RWPE1 (cell line): Measurements from ENCODE around the gene BPIFA1.
A peak's percentile ranks its signal among the peaks of the same experiment; 100 is the strongest.

Source experiments
- CTCF ChIA-PET: fragments of 350-600 bp; sonication (Branson Sonifier 250); formaldehyde crosslinking; extraction: SDS; loops from one replicate; lab custom pipeline; 2021; lab: Yijun Ruan, JAX
- POLR2A ChIA-PET: fragments of 400-600 bp; formaldehyde crosslinking; extraction: SDS; loops from one replicate; lab custom pipeline; 2020; ENCODE audit warnings: antibody characterized with exemption; ENCODE audit not compliant: low non-redundant PET; lab: Yijun Ruan, JAX
- DNase-seq: peaks from one replicate; pipeline ENCODE4 v3.0.0; 2012; ENCODE audit warnings: low spot score
- H3K27ac ChIP-seq: fragments of 450-650 bp; 2 replicates; pipeline ENCODE4 v1.5.1; 2017
- TF ChIP-seq, protein P1 (sequence below): fragments of 450-650 bp; conservative IDR thresholded peaks from 2 replicates; pipeline ENCODE4 v1.5.1; 2017; ENCODE audit warnings: low read depth, mild to moderate bottlenecking

The BPIFA1 gene

DNA sequence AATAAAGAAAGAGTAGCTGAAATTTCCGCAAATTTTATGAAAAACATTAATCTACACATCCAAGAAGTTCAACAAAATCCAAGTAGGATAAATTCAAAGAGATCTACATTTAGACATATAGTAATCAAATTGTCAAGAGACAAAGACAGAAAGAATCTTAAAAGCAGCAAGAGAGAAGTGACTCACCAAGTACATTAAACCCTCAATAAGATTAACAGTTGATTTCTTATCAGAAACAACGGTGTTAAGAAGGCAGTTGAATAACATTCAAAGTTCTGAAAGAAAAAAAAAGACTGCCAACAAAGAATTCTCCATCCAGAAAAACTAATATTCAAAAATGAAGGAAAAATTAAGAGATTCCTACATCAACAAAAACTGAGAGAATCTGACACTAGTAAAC lies 19.2 kb downstream of the BPIFA1 start:
- H3K27ac ChIP-seq, result no peak overlapping the region
- CTCF ChIA-PET, result no interaction called here
- no peak for DNase-seq
- POLR2A ChIA-PET, result no interaction called here
- TF ChIP-seq, protein P1, sequence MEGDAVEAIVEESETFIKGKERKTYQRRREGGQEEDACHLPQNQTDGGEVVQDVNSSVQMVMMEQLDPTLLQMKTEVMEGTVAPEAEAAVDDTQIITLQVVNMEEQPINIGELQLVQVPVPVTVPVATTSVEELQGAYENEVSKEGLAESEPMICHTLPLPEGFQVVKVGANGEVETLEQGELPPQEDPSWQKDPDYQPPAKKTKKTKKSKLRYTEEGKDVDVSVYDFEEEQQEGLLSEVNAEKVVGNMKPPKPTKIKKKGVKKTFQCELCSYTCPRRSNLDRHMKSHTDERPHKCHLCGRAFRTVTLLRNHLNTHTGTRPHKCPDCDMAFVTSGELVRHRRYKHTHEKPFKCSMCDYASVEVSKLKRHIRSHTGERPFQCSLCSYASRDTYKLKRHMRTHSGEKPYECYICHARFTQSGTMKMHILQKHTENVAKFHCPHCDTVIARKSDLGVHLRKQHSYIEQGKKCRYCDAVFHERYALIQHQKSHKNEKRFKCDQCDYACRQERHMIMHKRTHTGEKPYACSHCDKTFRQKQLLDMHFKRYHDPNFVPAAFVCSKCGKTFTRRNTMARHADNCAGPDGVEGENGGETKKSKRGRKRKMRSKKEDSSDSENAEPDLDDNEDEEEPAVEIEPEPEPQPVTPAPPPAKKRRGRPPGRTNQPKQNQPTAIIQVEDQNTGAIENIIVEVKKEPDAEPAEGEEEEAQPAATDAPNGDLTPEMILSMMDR, result no peak

DNA sequence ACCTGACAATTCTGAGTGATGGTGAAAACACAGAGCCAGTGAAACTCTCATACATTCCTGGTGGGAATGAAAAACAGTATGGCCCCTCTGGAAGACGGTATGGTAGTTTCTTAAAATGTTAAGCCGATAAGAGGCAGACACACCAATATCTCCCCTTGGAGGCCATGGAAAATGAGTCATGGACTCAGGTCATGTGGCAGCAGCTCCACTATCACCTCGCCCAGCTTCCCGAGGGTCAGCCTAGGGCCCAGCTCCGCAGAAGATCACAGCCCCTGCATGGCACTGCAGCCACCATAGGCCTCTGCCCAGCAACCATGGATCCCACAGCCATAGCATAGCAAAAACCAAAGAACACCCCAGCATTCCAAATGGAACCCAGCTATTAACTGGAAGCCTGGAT lies 21.4 kb downstream of the BPIFA1 start:
- POLR2A ChIA-PET, result no interaction called here
- CTCF ChIA-PET, result interaction anchor here (0.6 to 0.7 kb wide), 4 partner anchors 17 to 941 kb away, joined by 3 to 4 read pairs (median 3); no protein-coding TSS in a partner anchor
- no peak overlapping the region for H3K27ac ChIP-seq
- no peak for DNase-seq
- TF ChIP-seq, protein P1, result no peak

DNA sequence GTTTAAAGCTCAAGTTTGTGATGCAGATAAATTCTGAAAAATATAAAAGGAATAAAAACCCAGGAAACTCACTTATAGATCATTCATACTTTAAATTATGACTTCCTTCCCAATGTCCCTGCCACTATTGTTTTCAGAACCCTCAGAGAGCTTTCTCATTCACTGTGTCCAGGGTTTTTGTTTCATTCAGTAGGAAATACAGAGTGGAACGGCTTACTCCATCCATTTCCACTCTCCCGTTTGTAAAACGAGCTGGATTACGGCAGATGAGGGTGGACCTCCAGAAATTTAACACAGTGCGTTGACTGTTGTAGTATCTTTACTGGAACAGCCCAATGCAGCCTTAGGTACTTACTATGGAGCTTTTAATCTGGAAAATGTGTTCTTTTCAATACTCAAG lies 23.6 kb downstream of the BPIFA1 start:
- POLR2A ChIA-PET, result no interaction called here
- CTCF ChIA-PET, result interaction anchor here (0.6 to 1.6 kb wide), 5 partner anchors 13 to 508 kb away, joined by 3 to 6 read pairs (median 4); no protein-coding TSS in a partner anchor

DNA sequence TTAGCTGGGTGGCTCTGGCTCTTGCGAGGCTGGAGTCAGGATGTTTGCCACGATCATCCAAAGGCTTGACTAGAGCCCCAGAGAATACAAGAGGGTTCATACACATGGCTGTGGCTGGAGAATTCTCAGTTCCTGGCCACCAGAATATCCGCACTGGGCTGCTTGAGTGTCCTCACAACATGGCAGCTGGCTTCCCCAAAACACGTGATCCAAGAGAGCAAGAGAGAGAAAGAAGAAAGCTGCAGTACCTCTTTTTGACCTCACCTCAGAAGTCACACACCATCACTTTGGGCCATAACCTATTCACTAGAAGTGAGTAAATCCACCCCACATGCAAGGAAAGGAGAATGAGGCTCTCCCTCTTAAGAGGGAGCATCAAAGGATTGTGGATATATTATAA lies 25.7 kb downstream of the BPIFA1 start:
- DNase-seq, result no peak
- ChIA-PET POLR2A (no interaction called here), CTCF (interaction anchor here (0.6 to 1.8 kb wide), 3 partner anchors 39 to 723 kb away, joined by 3 to 19 read pairs (median 4); no protein-coding TSS in a partner anchor)
- H3K27ac ChIP-seq, result no peak overlapping the region
- TF ChIP-seq, protein P1, result no peak

More for the DNA sequence above, 23.6 kb downstream of the BPIFA1 start:
- TF ChIP-seq, protein P1, result no peak
- no peak overlapping the region for H3K27ac ChIP-seq
- DNase-seq, result no peak

DNA sequence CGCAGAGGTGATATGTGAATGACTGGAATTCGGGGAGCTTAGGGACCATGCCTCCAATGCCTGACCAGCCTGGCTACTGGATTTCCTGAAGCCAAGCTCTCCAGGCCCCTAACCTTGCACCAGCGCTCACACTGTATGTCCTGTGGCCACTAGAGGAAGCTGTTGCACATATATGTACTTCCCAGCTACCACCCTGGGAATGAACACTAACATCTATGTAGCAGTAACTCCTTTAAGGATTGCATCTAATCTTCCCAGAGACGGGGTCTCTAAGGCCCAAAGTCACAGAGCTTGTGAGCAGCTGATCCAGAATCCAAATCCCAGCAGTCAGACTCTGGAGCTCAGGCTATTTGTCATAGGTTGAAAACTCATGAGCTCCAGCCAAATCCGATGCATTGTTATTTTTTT lies 26.9 kb downstream of the BPIFA1 start:
- peak; percentile 60 for DNase-seq
- POLR2A ChIA-PET, result interaction anchor here (0.6 kb wide), 1 partner anchor 52 kb away, joined by 4 read pairs; no protein-coding TSS in a partner anchor
- no peak overlapping the region for H3K27ac ChIP-seq
- TF ChIP-seq, protein P1, result peak; percentile 71
- CTCF ChIA-PET, result interaction anchor here (0.5 to 2.1 kb wide), 24 partner anchors 9 to 803 kb away, joined by 3 to 19 read pairs (median 4); partner anchors contain the start of gene SNTA1

DNA sequence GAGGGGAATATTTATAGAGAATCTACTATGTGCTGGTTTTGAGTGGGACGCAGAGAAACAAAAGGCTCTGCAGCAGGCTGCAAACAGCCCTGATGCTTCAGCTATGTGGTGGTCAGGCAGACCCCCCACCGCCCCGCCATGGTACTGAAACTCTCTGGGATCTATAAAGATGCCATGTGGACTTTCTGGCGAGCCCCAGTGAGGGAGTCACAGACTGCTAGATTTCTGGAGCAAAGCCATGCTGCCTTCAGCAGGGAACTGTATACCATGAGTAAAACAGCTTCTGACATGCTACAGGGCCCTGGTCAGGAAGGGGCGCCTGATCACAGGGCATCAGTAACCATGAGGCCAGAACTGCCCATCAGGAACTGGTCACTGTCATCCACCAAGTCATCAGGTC lies 28.0 kb downstream of the BPIFA1 start:
- H3K27ac ChIP-seq, result no peak overlapping the region
- ChIA-PET POLR2A (no interaction called here), CTCF (interaction anchor here (1.4 to 2.1 kb wide), 3 partner anchors 10 to 28 kb away, joined by 6 to 10 read pairs (median 8); no protein-coding TSS in a partner anchor)
- no peak for DNase-seq
- TF ChIP-seq, protein P1, result no peak
